HEK293 (cell line): ENCODE data around the gene TNIP1.

Source experiments
- ATF2 ChIP-seq: fragments of 450-650 bp; formaldehyde crosslinking; IDR thresholded peaks from 2 replicates; pipeline ENCODE4 v1.5.1; 2016; ENCODE audit warnings: missing biosample characterization, missing genetic modification characterization, low read depth
- CTCF ChIP-seq: fragments of 450-650 bp; formaldehyde crosslinking; IDR thresholded peaks from 2 replicates; pipeline ENCODE4 v1.5.1; 2016; ENCODE audit warnings: missing biosample characterization, missing genetic modification characterization
- ZNF121 ChIP-seq: fragments of 450-650 bp; formaldehyde crosslinking; IDR thresholded peaks from 2 replicates; pipeline ENCODE4 v1.5.1; 2016; ENCODE audit warnings: missing biosample characterization, missing genetic modification characterization
- ZNF335 ChIP-seq: fragments of 450-650 bp; formaldehyde crosslinking; conservative IDR thresholded peaks from 2 replicates; pipeline ENCODE4 v1.5.1; 2016; ENCODE audit warnings: missing biosample characterization, missing genetic modification characterization
- TF ChIP-seq, protein P1 (sequence below): fragments of 450-650 bp; IDR thresholded peaks from 2 replicates; pipeline ENCODE4 v1.5.1; 2018; ENCODE audit warnings: missing biosample characterization, missing genetic modification characterization

DNA sequence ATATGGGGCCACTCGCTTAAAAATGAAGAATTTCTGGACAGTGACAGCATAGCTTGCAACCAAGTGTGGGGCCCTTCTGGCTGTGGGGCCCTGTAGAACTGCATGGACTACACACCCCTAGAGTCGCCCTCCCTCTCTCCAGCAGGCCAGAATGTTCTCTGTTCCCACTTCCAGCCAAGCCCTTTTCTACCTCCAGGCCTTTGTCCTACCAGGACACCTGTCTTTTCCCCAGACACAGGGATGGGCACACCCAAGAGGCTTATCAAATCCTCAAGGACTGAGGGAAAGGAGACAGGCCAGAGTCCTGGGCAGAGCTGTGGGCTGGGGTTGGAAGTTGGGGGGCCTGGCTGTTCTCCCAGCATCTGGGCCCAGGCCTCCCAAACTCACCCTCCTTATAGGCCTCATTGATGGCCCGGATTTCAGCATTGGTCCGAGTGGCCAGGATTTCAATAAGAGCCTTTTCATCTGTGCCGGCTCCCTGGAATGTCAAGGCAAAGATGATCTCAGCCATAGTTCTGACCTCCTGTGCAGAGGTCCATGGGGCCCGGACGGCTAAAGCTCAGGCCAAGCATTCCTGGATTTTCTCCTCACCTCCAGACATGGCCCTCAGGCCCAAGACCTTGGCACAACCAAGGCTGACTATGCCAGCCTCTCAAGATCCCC lies 38.2 kb upstream of the TNIP1 start:
- TF ChIP-seq, protein P1, sequence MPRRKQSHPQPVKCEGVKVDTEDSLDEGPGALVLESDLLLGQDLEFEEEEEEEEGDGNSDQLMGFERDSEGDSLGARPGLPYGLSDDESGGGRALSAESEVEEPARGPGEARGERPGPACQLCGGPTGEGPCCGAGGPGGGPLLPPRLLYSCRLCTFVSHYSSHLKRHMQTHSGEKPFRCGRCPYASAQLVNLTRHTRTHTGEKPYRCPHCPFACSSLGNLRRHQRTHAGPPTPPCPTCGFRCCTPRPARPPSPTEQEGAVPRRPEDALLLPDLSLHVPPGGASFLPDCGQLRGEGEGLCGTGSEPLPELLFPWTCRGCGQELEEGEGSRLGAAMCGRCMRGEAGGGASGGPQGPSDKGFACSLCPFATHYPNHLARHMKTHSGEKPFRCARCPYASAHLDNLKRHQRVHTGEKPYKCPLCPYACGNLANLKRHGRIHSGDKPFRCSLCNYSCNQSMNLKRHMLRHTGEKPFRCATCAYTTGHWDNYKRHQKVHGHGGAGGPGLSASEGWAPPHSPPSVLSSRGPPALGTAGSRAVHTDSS (tag by site-specific recombination), result no peak
- TF ChIP-seq ZNF335 (tag by site-specific recombination) (no peak), CTCF (no peak), ZNF121 (tag by site-specific recombination) (no peak), ATF2 (tag by site-specific recombination) (no peak)
